Measurements from ENCODE around the gene TBC1D2B. TPM values are rescaled to one million over a fixed set of nuclear protein-coding genes. Genes with fewer than 3 reads are reported as not detected.

The TBC1D2B gene
- total RNA-seq, 1 donor from 2014 or later, result 69.8 TPM

DNA sequence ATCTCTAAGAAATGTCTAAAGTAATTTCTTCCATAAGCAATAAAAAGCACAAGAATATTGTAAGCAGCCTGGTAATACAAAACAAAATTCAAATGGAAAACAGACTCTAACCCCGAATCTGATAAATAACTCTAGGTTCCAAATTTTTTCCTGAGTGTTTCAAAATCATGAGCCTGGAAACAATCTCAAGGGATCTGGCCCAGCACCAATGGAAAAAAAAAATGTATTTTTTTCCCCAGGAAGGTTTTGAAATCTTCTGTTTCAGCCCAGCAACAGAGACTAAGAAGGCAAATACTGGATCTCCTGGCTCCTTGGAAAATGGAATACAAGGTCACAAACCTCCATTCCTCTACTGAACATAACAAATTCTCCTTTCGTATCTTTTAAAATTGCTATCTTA lies 13.0 kb downstream of the TBC1D2B start:
- H3K4me1 ChIP-seq, result peaks cover 98% of the 10 kb centered on the region
- H3K36me3 ChIP-seq, result no peaks in the 10 kb centered on the region
- intact Hi-C loops (cut with DNase I), result no loop called here
- peak overlapping the region; percentile 86 for H3K27ac ChIP-seq
- TF ChIP-seq, protein P1, sequence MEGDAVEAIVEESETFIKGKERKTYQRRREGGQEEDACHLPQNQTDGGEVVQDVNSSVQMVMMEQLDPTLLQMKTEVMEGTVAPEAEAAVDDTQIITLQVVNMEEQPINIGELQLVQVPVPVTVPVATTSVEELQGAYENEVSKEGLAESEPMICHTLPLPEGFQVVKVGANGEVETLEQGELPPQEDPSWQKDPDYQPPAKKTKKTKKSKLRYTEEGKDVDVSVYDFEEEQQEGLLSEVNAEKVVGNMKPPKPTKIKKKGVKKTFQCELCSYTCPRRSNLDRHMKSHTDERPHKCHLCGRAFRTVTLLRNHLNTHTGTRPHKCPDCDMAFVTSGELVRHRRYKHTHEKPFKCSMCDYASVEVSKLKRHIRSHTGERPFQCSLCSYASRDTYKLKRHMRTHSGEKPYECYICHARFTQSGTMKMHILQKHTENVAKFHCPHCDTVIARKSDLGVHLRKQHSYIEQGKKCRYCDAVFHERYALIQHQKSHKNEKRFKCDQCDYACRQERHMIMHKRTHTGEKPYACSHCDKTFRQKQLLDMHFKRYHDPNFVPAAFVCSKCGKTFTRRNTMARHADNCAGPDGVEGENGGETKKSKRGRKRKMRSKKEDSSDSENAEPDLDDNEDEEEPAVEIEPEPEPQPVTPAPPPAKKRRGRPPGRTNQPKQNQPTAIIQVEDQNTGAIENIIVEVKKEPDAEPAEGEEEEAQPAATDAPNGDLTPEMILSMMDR (IDR thresholded peaks at IDR 0.05), result no peak
- ATAC-seq (no peak), DNase-seq (no peak)
- peak overlapping the region; percentile 0 for H3K4me3 ChIP-seq
- H3K9me3 ChIP-seq, result no peaks in the 10 kb centered on the region
- no peaks in the 10 kb centered on the region for H3K27me3 ChIP-seq (ENCODE audit: low read depth)

DNA sequence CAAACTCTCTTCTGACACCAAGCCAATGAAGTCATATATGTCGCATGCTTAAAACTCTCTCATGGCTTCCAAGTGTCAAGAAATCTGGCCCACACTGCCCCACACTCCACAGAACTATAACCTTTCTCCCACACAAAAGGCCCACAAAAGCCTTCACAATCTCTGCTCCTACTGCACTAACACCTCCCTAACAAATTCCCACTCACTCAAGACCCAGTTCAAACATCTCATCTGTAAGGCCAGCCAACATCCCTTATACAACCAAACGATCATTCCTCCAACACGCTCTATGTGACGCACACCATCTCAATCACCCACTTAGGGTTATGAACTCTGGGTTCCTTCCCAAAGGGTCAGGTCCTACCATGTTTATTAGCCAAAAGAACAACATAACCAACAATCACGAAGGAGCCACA lies 13.5 kb downstream of the TBC1D2B start:
- Histone ChIP-seq H3K27ac (peak overlapping the region; percentile 86), H3K36me3 (no peaks in the 10 kb centered on the region), H3K27me3 (ENCODE audit: low read depth) (no peaks in the 10 kb centered on the region), H3K9me3 (no peaks in the 10 kb centered on the region), H3K4me1 (peaks cover 98% of the 10 kb centered on the region), H3K4me3 (no peak overlapping the region)
- TF ChIP-seq, protein P1 (IDR thresholded peaks at IDR 0.05), result no peak
- intact Hi-C loops (cut with DNase I), result no loop called here
- DNase-seq (no peak), ATAC-seq (peak; percentile 16 to 17)

DNA sequence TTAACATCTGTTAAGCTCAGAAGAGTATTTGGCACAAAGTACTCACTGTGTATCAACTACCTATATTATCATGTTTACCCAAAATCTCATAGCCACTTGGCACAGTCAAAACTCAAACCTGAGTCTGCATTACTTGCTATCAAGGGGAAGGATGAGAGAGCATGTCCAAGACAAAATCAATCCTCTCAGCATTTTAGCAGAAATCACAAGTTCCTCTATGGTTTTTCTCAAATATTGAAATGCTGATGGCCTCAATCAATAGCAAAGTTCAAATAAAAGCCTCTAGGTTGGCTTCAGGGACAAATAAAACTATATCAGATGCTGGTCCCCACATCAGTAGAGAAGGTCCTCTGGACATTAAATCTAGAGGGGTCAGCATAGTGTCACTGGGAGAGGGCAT lies 14.3 kb downstream of the TBC1D2B start:
- ATAC-seq (no peak), DNase-seq (no peak)
- intact Hi-C loops (cut with DNase I), result no loop called here
- Histone ChIP-seq H3K27me3 (ENCODE audit: low read depth) (no peaks in the 10 kb centered on the region), H3K36me3 (no peaks in the 10 kb centered on the region), H3K4me3 (no peak overlapping the region), H3K9me3 (no peaks in the 10 kb centered on the region), H3K4me1 (peaks cover 98% of the 10 kb centered on the region), H3K27ac (peak overlapping the region; percentile 86)
- TF ChIP-seq, protein P1 (IDR thresholded peaks at IDR 0.05), result no peak

DNA sequence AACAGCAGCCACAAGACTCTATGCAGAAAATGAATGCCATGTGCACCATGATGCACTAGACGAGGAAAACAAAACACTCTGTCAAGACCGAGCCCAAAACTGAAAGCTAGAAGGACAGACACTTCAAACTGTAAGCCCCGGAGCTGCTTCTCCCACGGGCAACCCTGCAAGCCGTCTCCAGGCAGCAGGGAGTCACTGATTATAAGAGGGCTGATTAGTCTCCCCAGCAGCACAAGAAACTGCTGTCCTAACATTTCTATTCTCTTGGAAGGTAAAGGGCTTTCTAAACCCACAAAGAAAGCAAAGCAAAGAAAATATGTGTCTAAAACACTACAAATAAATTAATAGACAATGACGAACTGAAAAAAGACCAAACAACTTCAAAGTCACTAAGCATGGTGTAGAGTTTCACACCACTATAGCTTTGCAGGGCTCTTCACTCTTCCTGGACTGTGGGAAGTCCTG lies 15.5 kb downstream of the TBC1D2B start:
- intact Hi-C loops (cut with DNase I), result no loop called here
- no peaks in the 10 kb centered on the region for H3K27me3 ChIP-seq (ENCODE audit: low read depth)
- peak overlapping the region; percentile 20 for H3K4me3 ChIP-seq
- H3K36me3 ChIP-seq, result no peaks in the 10 kb centered on the region
- no peaks in the 10 kb centered on the region for H3K9me3 ChIP-seq
- DNase-seq (no peak), ATAC-seq (peak; percentile 34 to 65)
- TF ChIP-seq, protein P1 (IDR thresholded peaks at IDR 0.05), result no peak
- peak overlapping the region; percentile 44 for H3K27ac ChIP-seq
- peaks cover 98% of the 10 kb centered on the region for H3K4me1 ChIP-seq

DNA sequence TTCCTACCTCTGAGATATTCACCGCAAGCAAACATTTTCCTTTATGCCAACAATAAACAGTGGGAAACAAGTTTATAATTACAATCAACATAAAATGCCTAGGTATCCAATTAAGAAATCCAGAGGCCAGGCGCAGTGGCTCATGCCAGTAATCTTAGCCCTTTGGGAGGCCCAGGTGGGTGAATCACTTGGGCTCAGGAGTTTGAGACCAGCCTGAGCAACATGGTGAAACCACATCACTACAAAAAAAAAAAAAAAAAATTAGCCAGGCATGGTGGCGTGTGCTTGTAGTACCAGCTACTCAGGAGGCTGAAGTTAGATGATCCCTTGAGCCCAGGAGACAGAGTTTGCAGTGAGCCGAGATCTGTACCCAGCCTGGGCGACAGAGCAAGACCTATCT lies 17.3 kb downstream of the TBC1D2B start:
- no peaks in the 10 kb centered on the region for H3K9me3 ChIP-seq
- H3K36me3 ChIP-seq, result no peaks in the 10 kb centered on the region
- TF ChIP-seq, protein P1 (IDR thresholded peaks at IDR 0.05), result no peak
- peaks cover 98% of the 10 kb centered on the region for H3K4me1 ChIP-seq
- DNase-seq (no peak), ATAC-seq (no peak)
- H3K27ac ChIP-seq, result peak overlapping the region; percentile 44
- intact Hi-C loops (cut with DNase I), result no loop called here
- H3K4me3 ChIP-seq, result no peak overlapping the region
- no peaks in the 10 kb centered on the region for H3K27me3 ChIP-seq (ENCODE audit: low read depth)
